Activated gamma-delta T cell treated with anti-CD3 and anti-CD28 coated beads, Interleukin-2, amount 50 U/mL, for 16 hours (primary cell): Measurements from ENCODE around the gene CCDC180.
"Not testable (repeated sequence)": the region's sequence is repeated elsewhere in the genome, so short reads cannot be mapped to it uniquely, and the experiment has no call there.

Experiments
- DNase-seq: peaks from one replicate; pipeline ENCODE4 v3.0.0-alpha.2; 2020; ENCODE audit warnings: low read depth

The CCDC180 gene

GRCh38 chr9:97307500-97308163 is at the start of gene CCDC180:
Gene CCDC180 (plus strand): TSS chr9:97307659. CDS start chr9:97308064, 405 bp downstream.
- no peak for DNase-seq

- not testable (repeated sequence) for DNase-seq
These were observed 47.5 kb upstream of the CCDC180 start for GRCh38 chr9:97259834-97260514.

GRCh38 chr9:97271292-97271691 is 36.2 kb upstream of the CCDC180 start:
- no peak for DNase-seq

- no peak for DNase-seq
These were observed 35.4 kb upstream of the CCDC180 start for GRCh38 chr9:97272072-97272471.

GRCh38 chr9:97276310-97276852 is 31.1 kb upstream of the CCDC180 start:
- no peak for DNase-seq

GRCh38 chr9:97277953-97278352 is 29.5 kb upstream of the CCDC180 start:
- no peak for DNase-seq

- no peak for DNase-seq
These were observed 26.6 kb upstream of the CCDC180 start for GRCh38 chr9:97280755-97281330.

GRCh38 chr9:97283768-97284167 is 23.7 kb upstream of the CCDC180 start:
- DNase-seq: no peak

GRCh38 chr9:97284798-97285197 is 22.7 kb upstream of the CCDC180 start:
- no peak for DNase-seq

GRCh38 chr9:97292200-97292599 is 15.3 kb upstream of the CCDC180 start:
- no peak for DNase-seq

GRCh38 chr9:97293207-97293721 is 14.2 kb upstream of the CCDC180 start:
- no peak for DNase-seq

GRCh38 chr9:97293818-97294217 is 13.6 kb upstream of the CCDC180 start:
- DNase-seq: no peak

GRCh38 chr9:97297889-97298288 is 9.6 kb upstream of the CCDC180 start:
- DNase-seq: no peak

GRCh38 chr9:97299809-97300414 is 7.5 kb upstream of the CCDC180 start:
- DNase-seq: no peak

- no peak for DNase-seq
These were observed 6.9 kb upstream of the CCDC180 start for GRCh38 chr9:97300586-97300985.

- DNase-seq: no peak
These were observed 5.5 kb upstream of the CCDC180 start for GRCh38 chr9:97301974-97302373.

- DNase-seq: no peak
These were observed 2.9 kb upstream of the CCDC180 start for GRCh38 chr9:97304586-97304985.

- no peak for DNase-seq
These were observed 1.8 kb upstream of the CCDC180 start for GRCh38 chr9:97305501-97306298.

- DNase-seq: no peak
These were observed 368 bp upstream of the CCDC180 start for GRCh38 chr9:97307091-97307490.

GRCh38 chr9:97309260-97309659 is 1.8 kb downstream of the CCDC180 start:
- no peak for DNase-seq

- DNase-seq: no peak
These were observed 2.6 kb downstream of the CCDC180 start for GRCh38 chr9:97310023-97310422.

- DNase-seq: no peak
These were observed 3.4 kb downstream of the CCDC180 start for GRCh38 chr9:97310896-97311295.
